CD4-positive, alpha-beta T cell (primary cell): ENCODE measurements around the gene RBMS3. TPM values are rescaled to one million over a fixed set of nuclear protein-coding genes. Genes with fewer than 3 reads are reported as not detected.

ENCODE experiments used
- ATAC-seq: fragments of 200-7000 bp; cut with Tn5 transposase; one replicate; pipeline ENCODE4 v1.10.0; 2022; ENCODE audit warnings: mild to moderate bottlenecking; ENCODE audit not compliant: poor library complexity
- CTCF ChIA-PET: fragments of 350-600 bp; sonication (Branson Sonifier 250); formaldehyde crosslinking; loops from one replicate; lab custom pipeline; 2021; ENCODE audit warnings: antibody characterized with exemption, inconsistent platforms; lab: Charles Lee
- POLR2A ChIA-PET: fragments of 350-600 bp; sonication (Branson Sonifier 250); formaldehyde crosslinking; loops from one replicate; lab custom pipeline; 2021; ENCODE audit warnings: antibody characterized with exemption, inconsistent platforms; lab: Charles Lee
- DNase-seq, 14 experiments: peaks; one replicate each; pipeline ENCODE4 v3.0.0-alpha.2; 2013 to 2020; ENCODE audit warnings: mixed read lengths in 2 of 14
- H3K27ac ChIP-seq, 2 donors: one replicate each; pipeline versions ENCODE4 v1.5.1 to v1.7.0; 2013; ENCODE audit warnings: low read length in 2 of 2, low read depth in 1 of 2, mild to moderate bottlenecking in 1 of 2
- H3K27me3 ChIP-seq, 2 experiments: 1 replicate in 1 of 2; 2 replicates in 1 of 2; pipeline versions ENCODE4 v1.6.1 to v1.7.0; 2013; ENCODE audit warnings: low read length in 2 of 2, control low read depth in 1 of 2, mild to moderate bottlenecking in 1 of 2, moderate library complexity in 1 of 2; ENCODE audit not compliant: insufficient read depth in 2 of 2, control insufficient read depth in 1 of 2
- H3K36me3 ChIP-seq: one replicate; pipeline ENCODE4 v1.6.1; 2013; ENCODE audit warnings: low read length, control low read depth; ENCODE audit not compliant: insufficient read depth
- H3K4me1 ChIP-seq: one replicate; pipeline ENCODE4 v1.6.1; 2013; ENCODE audit warnings: low read length, control low read depth; ENCODE audit not compliant: insufficient read depth
- H3K4me3 ChIP-seq: one replicate; pipeline ENCODE4 v1.5.1; 2013; ENCODE audit warnings: mild to moderate bottlenecking, low read length, moderate library complexity
- H3K9me3 ChIP-seq, 2 experiments: 1 replicate in 1 of 2; 2 replicates in 1 of 2; pipeline versions ENCODE4 v1.6.1 to v1.7.0; 2013; ENCODE audit warnings: low read length in 2 of 2, mild to moderate bottlenecking in 2 of 2, control low read depth in 1 of 2, moderate library complexity in 1 of 2; ENCODE audit not compliant: control insufficient read depth in 1 of 2, insufficient read depth in 1 of 2
- H3K27ac Mint-ChIP-seq: one replicate; pipeline ENCODE4 v1.8.0; 2020; ENCODE audit warnings: mixed read lengths
- H3K27me3 Mint-ChIP-seq: one replicate; pipeline ENCODE4 v1.8.0; 2021; ENCODE audit warnings: mixed read lengths
- H3K36me3 Mint-ChIP-seq: one replicate; pipeline ENCODE4 v1.8.0; 2021; ENCODE audit warnings: low read depth, mixed read lengths
- H3K4me1 Mint-ChIP-seq: one replicate; pipeline ENCODE4 v1.8.0; 2021; ENCODE audit warnings: low read depth, mixed read lengths
- H3K4me3 Mint-ChIP-seq: one replicate; pipeline ENCODE4 v1.8.0; 2020; ENCODE audit warnings: mild to moderate bottlenecking, mixed read lengths
- H3K9me3 Mint-ChIP-seq: one replicate; pipeline ENCODE4 v1.8.0; 2020; ENCODE audit warnings: mixed read lengths
- intact Hi-C, 2 experiments: fragments of 100-400 bp; cut with DNase I in 1 of 2; cut with micrococcal nuclease in 1 of 2; formaldehyde crosslinking; loops; one replicate each; pipeline versions ENCODE4 v1.15.1 to v1.9.0; 2023 to 2025; cut with DNase I, micrococcal nuclease
- total RNA-seq, 174 experiments: library from RNA in 2 of 174; stranded (reverse) in 2 of 174; gene quantifications; one replicate each; pipeline ENCODE4 v1.2.3 and lab custom pipeline; 2021 to 2026
- TF ChIP-seq, protein P1 (sequence below): fragments of 200-600 bp; IDR thresholded peaks from one replicate; pipeline ENCODE4 v1.8.0; 2022; ENCODE audit warnings: antibody characterized with exemption, mild to moderate bottlenecking

The RBMS3 gene
- total RNA-seq, 2 experiments from 2014 or later, result 1.6 to 1.7 TPM

DNA sequence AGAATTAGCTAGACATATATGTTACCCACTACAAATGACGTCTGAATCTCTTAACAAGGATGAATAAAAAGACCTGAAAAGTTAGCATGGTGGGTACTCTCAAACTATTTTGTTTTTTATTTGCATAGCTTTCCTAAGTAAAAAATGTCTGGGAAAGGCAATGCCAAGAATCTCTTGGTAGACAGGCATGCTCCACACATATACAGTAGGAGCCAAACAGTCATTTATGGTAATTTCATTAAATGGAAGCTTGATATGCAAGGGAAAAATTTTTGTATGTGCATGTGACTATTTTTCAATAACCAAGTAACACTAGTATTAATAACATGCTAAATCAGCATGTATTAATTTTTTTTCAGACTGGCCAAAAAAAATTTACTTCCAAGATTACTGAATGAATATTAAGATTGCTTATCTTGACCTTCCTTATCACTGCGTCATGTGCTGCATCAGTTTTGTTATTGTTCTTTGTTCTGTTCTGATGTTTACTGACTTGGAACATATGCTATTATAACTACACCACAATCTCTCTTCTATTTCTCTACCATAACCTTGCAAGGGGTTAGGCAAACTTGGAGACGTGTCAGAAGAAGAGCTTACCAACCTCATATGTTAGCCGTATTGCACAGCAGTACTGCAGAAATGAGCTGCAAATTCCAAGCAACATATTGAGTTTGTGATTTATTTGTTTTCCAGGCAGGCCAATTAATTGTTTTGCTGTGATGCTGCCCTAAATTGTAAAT is 255.3 kb downstream of the RBMS3 start:
- Histone ChIP-seq H3K4me3 (no peak overlapping the region), H3K27ac (no peak overlapping the region), H3K9me3 (peaks cover 0 to 4% of the 10 kb centered on the region in 2 experiments), H3K36me3 (no peaks in the 10 kb centered on the region), H3K27me3 (no peaks in the 10 kb centered on the region), H3K4me1 (no peaks in the 10 kb centered on the region)
- no peak for ATAC-seq
- intact Hi-C loops, result no loop called here
- H3K36me3 Mint-ChIP-seq, result no peaks in the 10 kb centered on the region
- TF ChIP-seq, protein P1, sequence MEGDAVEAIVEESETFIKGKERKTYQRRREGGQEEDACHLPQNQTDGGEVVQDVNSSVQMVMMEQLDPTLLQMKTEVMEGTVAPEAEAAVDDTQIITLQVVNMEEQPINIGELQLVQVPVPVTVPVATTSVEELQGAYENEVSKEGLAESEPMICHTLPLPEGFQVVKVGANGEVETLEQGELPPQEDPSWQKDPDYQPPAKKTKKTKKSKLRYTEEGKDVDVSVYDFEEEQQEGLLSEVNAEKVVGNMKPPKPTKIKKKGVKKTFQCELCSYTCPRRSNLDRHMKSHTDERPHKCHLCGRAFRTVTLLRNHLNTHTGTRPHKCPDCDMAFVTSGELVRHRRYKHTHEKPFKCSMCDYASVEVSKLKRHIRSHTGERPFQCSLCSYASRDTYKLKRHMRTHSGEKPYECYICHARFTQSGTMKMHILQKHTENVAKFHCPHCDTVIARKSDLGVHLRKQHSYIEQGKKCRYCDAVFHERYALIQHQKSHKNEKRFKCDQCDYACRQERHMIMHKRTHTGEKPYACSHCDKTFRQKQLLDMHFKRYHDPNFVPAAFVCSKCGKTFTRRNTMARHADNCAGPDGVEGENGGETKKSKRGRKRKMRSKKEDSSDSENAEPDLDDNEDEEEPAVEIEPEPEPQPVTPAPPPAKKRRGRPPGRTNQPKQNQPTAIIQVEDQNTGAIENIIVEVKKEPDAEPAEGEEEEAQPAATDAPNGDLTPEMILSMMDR, result no peak
- ChIA-PET CTCF (interaction anchor here (0.6 to 1.1 kb wide), 2 partner anchors 9 to 12 kb away, joined by 4 to 5 read pairs; no protein-coding TSS in a partner anchor), POLR2A (interaction anchor here (0.6 kb wide), 1 partner anchor 672 kb away, joined by 3 read pairs; no protein-coding TSS in a partner anchor)
- DNase-seq, result no peak
- H3K4me3 Mint-ChIP-seq, result no peak overlapping the region
- H3K9me3 Mint-ChIP-seq, result no peaks in the 10 kb centered on the region
- no peaks in the 10 kb centered on the region for H3K27me3 Mint-ChIP-seq
- no peak overlapping the region for H3K27ac Mint-ChIP-seq
- H3K4me1 Mint-ChIP-seq, result no peaks in the 10 kb centered on the region

DNA sequence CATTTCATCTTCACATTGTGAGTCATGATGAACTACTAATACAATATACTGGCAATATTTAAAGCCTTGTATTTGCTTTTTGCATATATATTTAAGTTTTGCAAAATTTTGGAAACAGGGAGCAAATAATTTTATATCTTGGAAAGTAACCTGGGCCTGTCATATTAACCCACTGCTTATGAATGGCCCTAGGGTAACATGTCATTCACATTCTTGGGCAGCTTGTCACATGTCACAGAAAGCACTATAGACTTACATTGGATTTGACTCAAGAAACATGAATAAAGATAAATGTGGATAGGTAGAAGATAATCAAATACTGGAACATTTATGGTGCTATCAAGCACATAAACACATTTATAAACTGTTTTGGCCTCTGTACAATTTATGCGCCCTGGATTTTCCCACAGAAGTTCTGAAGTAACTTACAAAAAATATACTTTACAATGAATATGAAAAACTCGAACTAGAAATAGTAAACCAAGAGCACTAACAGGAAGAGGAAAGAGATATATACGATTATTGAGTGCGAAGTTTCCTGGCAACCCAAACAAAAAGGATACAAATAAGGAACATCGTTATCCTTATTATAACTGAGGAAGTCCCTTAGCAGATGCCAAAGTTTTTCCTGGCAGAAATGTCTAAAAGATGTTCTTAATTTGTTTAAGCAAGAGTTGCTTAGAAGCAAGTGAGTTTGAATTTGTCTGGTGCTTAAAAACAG is 257.2 kb downstream of the RBMS3 start:
- Mint-ChIP-seq H3K9me3 (no peaks in the 10 kb centered on the region), H3K27ac (no peak overlapping the region), H3K36me3 (no peaks in the 10 kb centered on the region), H3K27me3 (no peaks in the 10 kb centered on the region), H3K4me3 (no peak overlapping the region), H3K4me1 (no peaks in the 10 kb centered on the region)
- Histone ChIP-seq H3K4me3 (no peak overlapping the region), H3K9me3 (peaks cover 0 to 4% of the 10 kb centered on the region in 2 experiments), H3K4me1 (no peaks in the 10 kb centered on the region), H3K27ac (no peak overlapping the region), H3K27me3 (no peaks in the 10 kb centered on the region), H3K36me3 (no peaks in the 10 kb centered on the region)
- ChIA-PET CTCF (no interaction called here), POLR2A (no interaction called here)
- intact Hi-C loops, result no loop called here
- TF ChIP-seq, protein P1, result no peak
- DNase-seq, result no peak
- no peak for ATAC-seq

DNA sequence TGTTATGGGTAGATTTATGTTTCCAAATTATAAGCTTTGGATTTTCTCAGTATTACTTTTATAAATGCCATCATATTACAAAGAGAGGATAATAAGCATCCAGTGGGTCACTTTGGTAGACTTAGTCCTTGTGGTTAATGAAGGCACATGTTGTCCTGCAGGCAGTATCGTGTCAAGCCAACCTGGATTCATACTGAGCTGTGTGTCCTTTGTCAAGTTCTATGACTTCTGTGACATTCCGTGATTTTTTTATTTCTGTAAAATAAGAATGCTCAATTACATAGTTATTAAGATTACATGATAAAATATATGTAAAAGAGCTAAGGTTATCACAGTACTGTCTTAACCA is 257.7 kb downstream of the RBMS3 start:
- Mint-ChIP-seq H3K36me3 (no peaks in the 10 kb centered on the region), H3K27ac (no peak overlapping the region), H3K9me3 (no peaks in the 10 kb centered on the region), H3K4me1 (no peaks in the 10 kb centered on the region), H3K4me3 (no peak overlapping the region), H3K27me3 (no peaks in the 10 kb centered on the region)
- Histone ChIP-seq H3K27ac (no peak overlapping the region), H3K36me3 (no peaks in the 10 kb centered on the region), H3K4me3 (no peak overlapping the region), H3K27me3 (no peaks in the 10 kb centered on the region), H3K9me3 (peaks cover 0 to 4% of the 10 kb centered on the region in 2 experiments), H3K4me1 (no peaks in the 10 kb centered on the region)
- intact Hi-C loops, result no loop called here
- ChIA-PET POLR2A (no interaction called here), CTCF (no interaction called here)
- TF ChIP-seq, protein P1, result no peak
- DNase-seq (no peak), ATAC-seq (no peak)
